HG03095 (cell line): ENCODE data around the gene NHSL1.

Experiments used
- ATAC-seq: cut with Tn5 transposase; IDR thresholded peaks from one replicate; pipeline ENCODE4 v1.9.1; 2021; ENCODE audit warnings: moderate library complexity; ENCODE audit not compliant: unreplicated experiment

NHSL1 gene

GRCh38 chr6:138405816-138406413, 93.4 kb downstream of the NHSL1 start:
- no peak for ATAC-seq

- ATAC-seq = no peak
Measured at GRCh38 chr6:138404666-138405337, 94.5 kb downstream of the NHSL1 start.

- ATAC-seq = peak; percentile 94
Measured at GRCh38 chr6:138403801-138404665, 95.3 kb downstream of the NHSL1 start, which contains the start of gene HEBP2. TSS of gene HEBP2 (plus strand) at chr6:138404223. CDS start at chr6:138404496, 273 bp downstream.

DNA sequence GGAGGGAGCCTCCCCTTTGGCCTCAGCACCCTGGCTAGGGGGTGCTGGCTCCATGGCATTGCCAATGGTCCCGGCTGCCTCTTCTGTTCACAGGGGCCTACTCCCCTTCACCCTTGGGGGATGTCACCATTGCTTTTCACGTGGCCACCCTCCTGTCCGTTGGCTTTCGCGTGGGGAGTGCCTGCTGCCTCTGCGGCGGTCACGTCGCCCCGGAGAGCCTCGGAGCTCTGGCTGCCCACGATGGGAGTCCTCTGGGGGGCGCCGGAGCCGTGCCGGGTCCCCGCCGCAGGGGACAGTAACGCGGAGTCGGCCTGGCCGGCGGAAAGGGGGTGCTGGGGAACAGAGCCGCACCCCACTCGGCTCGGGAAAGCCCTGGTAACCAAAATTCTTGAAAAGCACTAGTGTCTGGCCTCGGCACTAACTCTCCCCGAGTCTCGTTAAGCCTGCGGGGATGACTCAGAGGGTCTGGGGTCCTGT, 95.9 kb downstream of the NHSL1 start:
- peak; percentile 15 for ATAC-seq

GRCh38 chr6:138402838-138403187, 96.5 kb downstream of the NHSL1 start:
- no peak for ATAC-seq

DNA sequence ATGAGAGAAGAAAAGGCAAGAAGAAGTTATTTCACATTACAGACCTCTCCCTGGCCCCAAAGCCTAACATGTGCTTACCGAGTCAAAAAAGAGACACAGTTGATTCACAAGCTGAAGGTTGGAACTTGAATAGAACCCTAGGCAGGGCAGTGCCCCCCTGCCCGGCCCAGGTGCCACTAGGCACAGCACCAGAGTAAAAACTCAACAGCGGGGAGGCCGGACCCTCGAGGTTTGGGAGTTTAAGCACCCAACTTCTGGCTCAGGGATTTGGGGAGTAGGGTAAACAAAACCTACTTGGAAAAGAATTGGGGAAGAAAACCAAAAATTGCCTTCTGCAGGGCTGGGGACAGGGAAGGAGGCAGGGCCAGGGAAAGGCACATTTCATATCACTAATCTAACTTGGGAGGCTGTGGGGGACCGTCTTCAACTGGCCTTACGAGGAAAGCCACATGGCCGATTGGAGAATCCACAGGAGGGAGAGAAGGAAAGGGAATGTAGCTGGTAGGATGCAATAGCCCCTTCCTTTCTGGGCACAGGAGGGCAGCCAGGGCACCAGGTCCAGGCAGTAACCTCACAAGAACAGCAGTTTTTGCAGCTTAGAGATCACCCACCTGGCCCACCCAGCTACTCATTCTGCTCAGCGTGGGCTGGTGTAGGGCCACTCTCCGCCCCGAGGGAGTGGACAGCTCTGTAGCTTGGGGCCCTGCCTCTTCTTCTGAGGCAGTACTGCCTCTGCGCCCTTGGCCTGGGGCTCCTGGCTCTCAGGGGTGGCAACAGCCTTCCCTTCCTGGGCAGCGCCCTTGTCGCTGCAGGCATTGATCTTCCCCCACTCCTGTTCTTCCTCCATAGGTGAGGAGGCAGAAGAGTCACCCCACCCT, 97.1 kb downstream of the NHSL1 start:
- ATAC-seq = no peak

- ATAC-seq = no peak
Measured at GRCh38 chr6:138400326-138400725, 99.0 kb downstream of the NHSL1 start.

GRCh38 chr6:138397128-138398122, 101.9 kb downstream of the NHSL1 start:
- no peak for ATAC-seq

GRCh38 chr6:138396709-138397108, 102.6 kb downstream of the NHSL1 start:
- ATAC-seq = no peak

GRCh38 chr6:138393871-138394783, 105.2 kb downstream of the NHSL1 start:
- ATAC-seq = no peak

- ATAC-seq = no peak
Measured at GRCh38 chr6:138389551-138389950, 109.7 kb downstream of the NHSL1 start.

DNA sequence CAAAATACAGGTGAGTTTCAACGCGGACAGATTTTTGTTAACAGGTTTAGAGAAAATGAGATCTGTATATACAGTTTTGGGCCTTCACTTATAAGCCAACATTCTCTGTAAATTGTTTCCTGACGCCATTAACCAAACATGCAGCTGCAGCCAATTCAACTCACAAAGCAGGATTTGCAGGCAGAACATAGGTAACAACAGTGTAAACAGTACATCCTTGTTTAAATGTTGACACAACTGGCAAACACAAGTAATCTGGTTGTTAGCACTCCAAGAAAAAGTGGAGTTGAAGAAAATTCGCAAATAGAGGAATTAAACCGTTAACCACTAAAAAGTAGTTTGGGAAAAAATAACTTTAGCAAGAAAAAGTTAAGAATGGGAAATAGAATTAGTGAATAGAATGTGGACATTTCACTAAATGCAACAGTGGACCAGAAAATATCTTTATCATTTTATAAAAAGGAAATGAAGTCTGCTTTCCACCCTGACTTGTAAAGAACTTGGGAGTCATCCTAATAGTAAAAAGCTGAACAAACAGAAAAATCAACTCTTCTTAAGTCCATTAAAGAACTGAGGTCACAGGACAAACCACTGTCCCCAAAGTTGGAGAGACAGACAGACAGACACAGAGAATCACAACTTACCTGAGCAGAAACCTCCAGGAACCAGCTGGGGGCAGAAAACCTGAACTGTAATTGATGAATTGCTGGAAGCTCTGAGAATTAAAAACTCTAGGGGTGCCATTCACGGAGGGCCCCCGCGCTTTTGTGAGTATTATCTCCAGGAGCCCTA, 111.5 kb downstream of the NHSL1 start:
- ATAC-seq = no peak

DNA sequence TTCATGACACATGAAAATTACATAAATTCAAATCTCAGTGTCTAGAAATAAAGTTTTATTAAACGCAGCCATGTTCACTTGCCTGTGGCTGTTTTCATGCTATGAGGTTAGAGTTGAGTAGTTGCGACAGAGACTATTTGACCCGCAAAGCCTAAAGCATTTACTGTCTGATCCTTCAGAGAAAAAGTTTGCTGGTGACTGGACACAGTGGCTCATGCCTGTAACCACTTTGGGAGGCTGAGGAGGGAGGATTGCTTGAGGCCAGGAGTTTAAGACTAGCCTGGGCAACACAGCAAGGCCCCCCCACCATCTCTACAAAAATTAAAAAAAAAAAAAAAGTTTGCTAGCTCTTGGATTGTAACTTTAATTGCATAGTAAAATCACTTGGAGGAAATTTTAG, 112.4 kb downstream of the NHSL1 start:
- no peak for ATAC-seq

DNA sequence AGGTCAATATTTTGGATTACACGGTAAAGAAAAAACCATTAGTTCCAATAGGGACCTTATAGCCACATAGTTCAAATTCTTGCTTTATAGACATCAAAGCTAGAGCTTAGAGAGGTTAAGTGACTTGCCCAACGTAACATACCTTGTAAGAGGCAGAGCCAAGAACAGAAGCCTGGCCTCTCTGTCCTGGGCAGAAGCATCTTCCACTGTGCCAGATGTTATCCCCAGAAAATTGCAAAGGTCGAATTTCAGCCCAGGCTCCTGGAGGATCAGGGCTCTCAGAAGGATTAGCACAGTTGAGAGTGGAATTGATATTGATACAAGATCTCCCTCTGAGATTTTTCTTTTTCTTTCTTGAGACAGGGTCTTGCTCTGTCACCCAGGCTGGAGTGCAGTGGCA, 115.5 kb downstream of the NHSL1 start:
- no peak for ATAC-seq

GRCh38 chr6:138382498-138383265, 116.6 kb downstream of the NHSL1 start:
- no peak for ATAC-seq

- no peak for ATAC-seq
Measured at GRCh38 chr6:138378463-138378862, 120.8 kb downstream of the NHSL1 start.

- ATAC-seq = no peak
Measured at GRCh38 chr6:138377844-138378243, 121.5 kb downstream of the NHSL1 start, which contains the start of gene SMIM28. TSS of gene SMIM28 (plus strand) at chr6:138377905. CDS start at chr6:138378073, 168 bp downstream.
